ENCODE measurements around the gene IQCM.

The IQCM gene, protein sequence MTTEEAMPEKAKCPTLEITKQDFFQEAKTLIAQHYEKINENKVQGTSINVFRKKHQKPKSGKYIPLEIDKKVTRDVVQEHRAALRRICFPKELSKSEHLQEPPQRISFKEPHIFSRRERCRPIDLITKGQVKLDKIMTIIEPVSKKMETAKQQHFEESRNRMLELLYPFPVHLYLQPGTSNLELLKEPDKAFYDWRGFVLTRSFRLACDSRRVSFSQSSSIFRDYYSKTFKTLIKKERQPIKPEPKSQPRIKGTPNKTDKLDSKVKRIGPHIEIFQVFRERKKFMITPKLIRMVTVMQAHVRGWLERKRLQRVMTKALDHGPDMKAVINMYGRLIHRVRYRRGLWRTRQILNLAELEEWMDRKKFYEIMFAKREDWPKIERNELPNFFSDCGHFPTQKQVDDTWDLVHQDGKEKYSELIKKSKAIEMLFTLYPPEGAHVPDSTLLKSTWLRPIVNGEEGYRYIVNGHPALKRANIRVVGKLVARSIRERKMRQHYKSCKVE

DNA sequence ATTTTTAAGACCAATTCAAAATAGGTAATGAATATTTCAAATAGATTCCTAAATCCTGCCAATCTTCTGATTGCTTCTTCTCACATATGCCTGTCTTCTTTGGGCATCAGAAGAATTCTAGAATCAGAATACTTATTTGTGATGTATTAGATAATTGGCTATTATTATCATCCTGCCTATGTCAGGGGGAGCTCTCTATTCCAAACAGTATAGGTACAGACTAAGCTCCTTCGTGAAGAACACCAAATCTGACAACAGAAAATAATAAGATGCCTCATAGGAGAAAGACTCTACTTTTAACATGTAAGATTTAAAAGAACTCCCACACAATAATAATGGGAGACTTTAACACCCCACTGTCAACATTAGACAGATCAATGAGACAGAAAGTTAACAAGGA, at the start of gene IQCM:
Gene IQCM (minus strand): TSS at position 101 of the 400 bp plus-strand sequence. CDS start 73,152 bp downstream, outside the sequence.
- no peak for DNase-seq (ENCODE audit: low read depth)

DNA sequence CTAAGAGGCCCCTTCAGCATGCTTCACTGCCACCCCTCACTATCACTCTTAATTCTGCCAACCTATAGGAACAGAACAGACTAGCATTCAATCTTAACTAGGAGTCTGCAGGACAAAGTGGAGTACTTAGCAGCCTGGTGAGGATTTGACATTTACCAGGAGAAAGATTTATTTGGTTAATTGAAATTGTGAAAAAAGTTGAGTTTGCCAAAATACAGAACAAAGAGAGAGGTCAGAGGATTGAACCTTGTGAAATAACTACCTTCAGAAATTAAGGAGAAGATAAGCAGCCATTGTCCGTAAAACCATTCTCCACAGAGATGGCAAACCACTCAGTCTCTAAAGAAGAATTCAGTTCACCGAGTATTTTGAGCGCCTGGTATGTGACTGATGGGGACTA, 41.8 kb upstream of the IQCM start:
- DNase-seq (ENCODE audit: low read depth): no peak

DNA sequence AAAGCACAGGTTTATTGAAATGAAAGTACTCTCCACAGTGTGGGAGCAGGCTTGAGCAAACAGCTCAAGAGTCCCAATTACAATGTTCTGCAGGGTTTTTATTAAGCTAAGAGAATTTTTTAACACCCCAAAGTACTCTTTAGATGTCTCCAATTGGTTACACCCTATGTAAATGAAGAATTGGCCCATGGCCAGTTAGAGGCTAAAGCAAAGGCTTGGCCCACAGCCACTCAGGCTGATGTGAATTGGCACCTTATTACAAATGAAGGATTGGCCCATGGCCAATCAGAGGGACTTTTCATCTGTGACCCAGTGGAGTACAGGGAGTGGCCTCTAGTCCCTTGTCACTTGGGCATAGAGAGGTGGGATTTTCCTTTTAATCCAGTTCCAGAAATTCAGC, 30.1 kb upstream of the IQCM start:
- DNase-seq (ENCODE audit: low read depth): no peak

DNA sequence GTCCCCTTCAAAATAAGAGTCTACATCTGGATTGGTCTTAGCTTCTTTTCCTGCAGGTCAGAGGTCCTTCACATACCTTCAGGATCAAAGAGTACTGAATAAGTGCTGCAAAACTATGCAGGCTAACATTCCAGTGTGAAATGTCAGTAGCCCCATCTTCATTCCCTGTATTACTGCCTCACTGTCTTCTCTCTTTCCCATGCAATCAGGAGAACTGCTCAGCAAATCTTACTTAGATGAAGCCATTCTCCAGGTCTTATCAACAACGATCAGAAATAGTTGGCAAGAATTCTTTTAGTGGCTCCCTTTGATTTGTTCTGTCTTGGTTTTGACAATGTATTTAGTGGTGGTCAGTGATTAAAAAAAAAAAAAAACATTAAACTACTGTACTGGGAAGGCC, 26.0 kb upstream of the IQCM start:
- no peak for DNase-seq (ENCODE audit: low read depth)

DNA sequence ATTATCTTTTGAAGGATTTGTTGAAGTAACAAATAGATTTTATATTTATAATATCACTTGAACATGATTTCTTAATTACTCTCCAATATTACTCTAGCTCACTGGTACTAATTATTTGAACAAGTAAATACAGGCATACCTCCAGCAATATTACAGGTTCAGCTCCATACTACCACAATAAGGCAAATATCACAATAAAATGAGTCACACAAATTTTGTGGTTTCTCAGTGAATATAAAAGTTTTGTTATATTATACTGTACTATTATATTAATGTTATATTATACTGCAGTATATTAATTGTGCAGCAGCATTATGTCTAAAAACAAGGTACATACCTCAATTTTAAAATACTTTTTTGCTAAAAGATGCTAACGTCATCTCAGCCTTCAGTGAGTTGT, 22.4 kb upstream of the IQCM start:
- no peak for DNase-seq (ENCODE audit: low read depth)

DNA sequence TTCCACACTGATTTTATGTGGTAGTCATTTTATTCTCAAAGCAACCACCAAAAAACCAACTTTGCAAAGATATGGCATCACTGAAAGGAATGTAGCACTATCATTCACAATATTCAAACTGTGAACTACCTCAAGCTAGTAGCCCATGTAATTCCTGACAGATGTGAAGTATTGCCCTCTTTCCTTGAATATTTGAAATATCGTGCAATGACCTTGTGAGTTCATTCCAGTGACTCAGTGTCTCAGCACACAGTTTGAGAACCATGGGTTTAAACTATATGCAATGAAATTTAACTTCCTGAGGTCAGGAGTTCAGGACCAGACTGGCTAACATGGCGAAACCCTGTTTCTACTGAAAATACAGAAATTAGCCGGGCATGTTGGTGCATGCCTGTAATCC, 20.9 kb upstream of the IQCM start:
- DNase-seq (ENCODE audit: low read depth): no peak

DNA sequence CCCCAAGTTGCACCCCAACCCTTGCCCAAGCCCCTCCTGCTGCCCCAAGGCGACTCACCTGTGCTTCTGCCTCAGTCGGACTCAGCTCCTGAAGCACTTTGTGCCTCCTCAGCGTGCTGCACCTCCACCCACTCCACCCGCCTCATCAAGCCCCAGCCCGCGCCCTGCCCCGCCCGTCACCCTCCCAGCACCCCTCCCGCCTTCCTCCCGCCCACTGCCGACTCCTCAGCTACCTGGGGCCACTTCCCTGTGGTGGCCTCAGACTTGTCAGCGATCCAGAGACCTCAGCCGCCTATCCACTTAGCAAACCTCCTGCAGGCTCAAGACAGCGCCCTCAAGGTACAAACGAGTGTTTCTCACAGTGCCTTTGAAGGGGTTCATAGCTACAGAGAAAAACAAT, 19.6 kb upstream of the IQCM start:
- no peak for DNase-seq (ENCODE audit: low read depth)

DNA sequence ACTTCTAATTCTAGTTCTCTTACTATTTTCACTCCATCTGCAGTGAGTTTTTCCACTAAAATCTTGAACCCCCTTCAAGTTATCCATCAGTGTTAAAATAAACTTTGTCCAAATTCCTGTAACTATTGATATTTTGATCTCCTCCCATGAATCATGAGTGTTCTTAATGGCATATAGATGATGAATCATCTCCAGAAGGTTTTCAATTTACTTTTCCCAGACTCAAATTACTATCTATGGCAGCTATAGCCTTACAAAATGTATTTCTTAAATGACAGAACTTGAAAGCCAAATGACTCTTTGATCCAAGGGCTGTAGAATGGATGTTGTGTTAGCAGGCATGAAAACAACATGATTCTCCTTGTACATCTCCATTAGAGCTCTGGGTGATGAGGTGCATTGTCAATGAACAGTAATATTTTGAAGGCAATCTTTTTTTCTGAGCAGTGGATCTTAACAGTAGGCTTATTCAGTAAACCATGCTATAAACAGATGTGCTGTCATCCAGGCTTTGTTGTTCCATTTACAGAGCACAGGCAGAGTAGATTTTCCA, 16.1 kb upstream of the IQCM start:
- DNase-seq (ENCODE audit: low read depth): no peak

DNA sequence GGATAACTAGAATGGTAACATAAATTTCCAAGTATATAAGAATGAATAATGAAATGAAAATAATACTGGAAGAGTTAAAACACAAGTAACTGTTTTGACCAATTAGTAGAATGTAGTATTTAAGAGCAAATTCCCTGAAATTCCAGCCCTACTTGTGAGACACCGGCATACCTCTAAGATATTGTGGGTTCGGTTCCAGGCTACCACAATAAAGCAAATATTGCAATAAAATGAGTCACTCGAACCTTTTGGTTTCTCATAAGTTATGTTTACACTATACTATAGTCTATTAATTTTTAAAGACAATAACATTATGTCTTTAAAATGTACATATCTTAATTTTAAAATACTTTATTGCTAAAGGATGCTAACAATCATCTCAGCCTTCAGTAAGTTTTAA, 15.2 kb upstream of the IQCM start:
- no peak for DNase-seq (ENCODE audit: low read depth)

DNA sequence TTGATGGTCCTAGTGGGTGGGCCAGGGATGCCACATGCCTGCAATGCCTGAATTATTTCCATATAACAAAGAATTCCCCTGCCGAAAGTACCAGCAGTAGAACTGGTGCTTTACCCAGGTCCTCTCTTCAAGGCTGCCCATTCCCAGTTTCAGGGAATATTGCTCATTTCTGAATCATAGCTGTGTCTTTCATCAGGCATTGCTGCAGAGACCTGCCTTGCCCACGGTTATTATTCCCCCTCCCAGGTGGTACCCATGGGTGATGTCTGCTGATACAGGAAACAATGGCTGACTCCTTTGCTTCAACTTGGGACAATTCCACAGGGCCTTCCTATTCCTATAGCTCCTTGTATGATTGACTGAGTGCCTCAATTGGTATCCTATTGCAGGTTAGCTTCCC, 9.7 kb upstream of the IQCM start:
- DNase-seq (ENCODE audit: low read depth): no peak

DNA sequence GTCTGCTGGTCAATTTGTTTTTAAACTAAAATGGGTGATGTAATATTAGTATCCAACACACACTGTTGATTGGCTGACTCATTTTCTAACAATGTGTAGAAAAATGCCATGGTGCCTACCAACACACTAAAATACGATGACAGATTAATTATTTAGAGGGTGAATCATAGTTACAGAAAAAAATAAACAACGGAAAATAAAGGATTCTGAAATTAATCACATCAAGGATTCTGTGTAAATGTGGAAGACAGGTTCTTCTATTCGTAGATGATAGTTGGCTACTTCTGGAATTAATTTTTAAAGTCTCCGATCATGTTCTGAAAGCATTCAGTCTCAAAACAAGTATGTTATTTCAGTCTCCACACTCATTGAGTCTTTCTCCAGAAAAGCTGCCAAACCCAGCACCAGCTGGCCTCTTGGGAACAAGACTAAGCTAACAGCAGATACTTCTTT, 8.2 kb upstream of the IQCM start:
- no peak for DNase-seq (ENCODE audit: low read depth)

DNA sequence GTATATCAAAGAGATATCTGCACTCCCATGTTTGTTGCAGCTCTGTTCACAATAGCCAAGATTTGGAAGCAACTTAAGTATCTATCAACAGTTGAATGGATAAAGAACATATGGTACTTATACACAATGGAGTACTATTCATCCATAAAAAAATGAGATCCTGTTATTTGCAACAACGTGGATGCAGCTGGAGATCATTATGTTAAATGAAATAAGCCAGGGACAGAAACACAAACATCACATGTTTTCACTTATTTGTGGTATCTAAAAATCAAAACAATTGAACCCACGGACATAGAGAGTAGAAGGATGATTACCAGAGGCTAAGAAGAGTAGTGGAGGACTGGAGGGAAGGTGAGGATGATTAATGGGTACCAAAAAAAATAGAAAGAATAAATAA, 14.2 kb downstream of the IQCM start:
- no peak for DNase-seq (ENCODE audit: low read depth)

DNA sequence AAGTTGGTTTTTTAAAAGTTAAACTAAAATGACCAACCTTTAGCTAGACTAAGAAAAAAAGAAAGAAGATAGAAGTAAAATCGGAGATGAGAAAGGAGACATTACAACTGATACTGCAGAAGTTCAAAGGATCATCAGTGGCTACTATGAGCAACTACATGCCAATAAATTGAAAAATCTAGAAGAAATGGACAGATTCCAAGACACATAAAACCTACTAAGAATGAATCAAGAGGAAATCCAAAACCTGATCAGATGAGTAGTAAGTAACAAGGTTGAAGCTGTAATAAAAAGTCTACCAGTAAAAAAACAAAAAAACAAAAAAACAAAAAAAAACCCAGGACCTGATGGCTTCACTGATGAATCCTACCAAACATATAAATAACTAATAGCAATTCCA, 16.1 kb downstream of the IQCM start:
- DNase-seq (ENCODE audit: low read depth): no peak

DNA sequence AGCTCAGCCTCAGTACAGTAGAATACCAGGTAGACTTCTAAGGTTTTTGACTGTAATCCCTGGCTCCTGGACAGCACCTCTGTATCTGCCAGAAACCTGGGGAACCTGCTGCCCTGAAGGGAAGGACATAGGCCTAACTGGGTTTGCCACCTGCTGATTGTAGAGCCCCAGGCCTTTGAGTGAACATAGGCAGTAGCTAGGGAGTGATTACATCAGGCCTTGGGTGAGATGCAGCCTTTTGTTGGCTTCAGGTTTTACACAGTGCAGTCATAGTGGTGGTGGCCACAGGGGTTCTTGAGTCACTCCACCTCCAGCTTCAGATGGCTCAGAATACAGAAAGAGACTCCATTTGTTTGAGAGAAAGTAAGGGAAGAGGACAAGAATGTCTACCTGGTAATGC, 19.3 kb downstream of the IQCM start:
- no peak for DNase-seq (ENCODE audit: low read depth)

DNA sequence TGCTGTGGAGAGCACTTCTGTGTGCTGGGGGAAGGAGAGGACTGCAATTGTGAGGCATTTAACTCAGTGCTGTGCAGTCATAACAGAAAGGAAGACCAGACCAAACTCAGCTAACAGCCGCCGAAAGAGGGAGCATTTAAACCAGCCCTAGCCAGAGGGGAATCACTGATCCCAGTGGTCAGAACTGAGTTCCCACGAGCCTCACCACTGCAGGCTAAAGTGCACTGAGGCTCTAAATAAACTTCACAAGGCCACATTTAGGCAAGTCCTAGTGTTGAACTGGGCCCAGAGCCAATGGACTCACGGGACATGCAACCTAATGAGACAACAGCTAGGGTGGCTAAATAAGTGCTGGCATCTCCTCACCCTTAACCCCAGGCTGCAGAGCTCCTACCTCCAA, 20.4 kb downstream of the IQCM start:
- DNase-seq (ENCODE audit: low read depth): no peak

DNA sequence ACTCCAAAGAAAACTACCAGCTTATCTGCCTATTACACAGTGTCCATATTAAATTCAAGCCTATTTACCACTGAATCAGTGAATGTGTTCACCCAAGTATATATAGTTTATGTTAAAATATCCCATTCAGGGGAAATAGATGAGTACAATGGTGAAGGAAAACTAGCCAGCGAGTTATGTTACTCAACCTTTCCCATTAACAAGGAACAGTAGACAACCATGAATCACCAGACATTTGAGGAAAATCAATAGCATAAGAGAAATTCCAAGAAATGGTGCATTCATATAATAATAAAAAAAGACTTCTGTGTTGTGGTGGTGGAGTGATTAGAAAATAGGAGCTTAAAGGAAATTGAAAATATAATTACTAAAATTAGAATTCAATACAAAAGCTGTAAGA, 21.3 kb downstream of the IQCM start:
- DNase-seq (ENCODE audit: low read depth): no peak

DNA sequence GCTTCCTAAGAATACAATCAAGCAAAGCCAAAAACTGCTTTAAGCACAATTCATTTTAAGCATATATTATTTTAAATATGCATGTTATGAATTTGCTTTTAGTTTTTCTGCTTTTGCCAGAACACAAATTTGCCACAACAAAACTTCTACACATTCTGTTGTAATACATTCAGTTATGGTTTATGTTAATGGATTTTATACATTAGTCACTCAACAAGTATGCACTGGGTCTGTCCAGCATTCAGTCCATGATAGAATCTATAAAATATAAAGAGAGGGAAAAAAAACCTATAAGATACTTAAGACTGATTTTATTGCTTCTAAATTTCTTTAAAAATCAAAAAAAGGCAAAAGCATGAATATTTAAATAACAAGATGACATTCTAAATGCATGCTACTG, 22.2 kb downstream of the IQCM start:
- DNase-seq (ENCODE audit: low read depth): no peak

DNA sequence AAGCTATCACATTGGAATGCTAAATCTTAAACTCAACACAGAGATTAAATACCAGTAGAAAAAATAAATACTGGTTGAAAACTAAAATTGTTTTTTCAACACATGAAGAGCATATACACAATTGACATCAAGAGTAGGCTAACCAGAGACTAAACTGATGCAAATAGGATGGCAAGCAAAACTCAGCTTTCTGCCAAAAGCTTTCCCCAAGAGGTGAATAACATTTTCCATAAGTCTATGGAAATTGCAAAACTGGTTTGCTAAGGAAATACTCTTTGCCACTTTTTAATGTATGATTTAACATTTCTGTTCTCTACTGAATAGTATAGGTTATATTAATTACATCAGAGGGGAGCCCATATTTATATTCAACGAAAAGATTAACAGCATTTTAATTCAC, 23.8 kb downstream of the IQCM start:
- DNase-seq (ENCODE audit: low read depth): no peak

DNA sequence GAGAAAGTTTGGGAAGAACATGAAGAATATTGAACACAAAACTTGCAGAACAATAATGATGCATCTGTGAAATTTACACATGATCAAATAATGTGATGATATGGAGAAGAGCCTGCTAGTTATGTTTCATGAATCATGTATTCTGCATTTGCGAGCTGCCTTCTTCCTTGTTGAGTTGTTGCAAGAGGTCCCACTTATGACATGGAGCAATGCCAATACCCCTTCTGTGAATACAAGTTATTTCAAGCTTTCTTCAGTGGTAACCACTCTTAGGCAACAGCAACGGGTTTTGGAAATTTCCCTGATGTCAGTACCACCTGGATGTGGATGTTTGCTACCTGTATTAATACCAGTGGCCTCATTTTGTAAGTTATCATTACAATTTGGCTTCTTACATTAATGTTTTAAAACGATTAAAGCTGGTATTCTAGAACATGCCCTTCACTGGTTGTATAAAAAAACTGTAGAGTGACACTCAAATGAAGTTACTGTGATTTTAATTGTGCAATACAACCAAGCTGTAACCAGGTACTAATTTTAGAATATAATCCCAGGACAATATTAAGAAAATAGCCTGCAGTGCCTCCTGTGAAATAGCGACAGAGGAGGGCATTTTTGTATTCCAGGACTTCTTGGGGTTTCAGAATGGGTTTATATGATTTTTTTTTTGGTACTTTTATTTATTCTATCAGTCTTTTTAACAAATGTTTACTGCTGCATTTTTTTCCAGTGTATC, 25.3 kb downstream of the IQCM start:
- DNase-seq (ENCODE audit: low read depth): no peak

DNA sequence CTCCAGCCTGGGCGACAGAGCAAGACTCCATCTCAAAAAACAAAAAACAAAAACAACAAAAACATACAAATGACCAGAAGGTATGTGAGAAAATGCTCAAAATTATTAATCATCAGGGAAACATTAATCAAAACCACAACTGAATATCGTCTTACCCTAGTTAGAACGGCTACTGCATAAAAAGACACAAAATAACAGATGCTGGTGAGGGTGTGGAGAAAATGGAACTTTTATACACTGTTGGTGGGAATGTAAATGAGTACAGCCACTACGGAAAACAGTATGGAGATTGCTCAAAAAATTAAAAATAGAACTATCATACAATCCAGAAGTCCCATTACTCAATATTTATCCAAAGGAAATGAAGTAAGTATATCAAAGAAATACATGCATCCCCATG, 27.3 kb downstream of the IQCM start:
- DNase-seq (ENCODE audit: low read depth): no peak

DNA sequence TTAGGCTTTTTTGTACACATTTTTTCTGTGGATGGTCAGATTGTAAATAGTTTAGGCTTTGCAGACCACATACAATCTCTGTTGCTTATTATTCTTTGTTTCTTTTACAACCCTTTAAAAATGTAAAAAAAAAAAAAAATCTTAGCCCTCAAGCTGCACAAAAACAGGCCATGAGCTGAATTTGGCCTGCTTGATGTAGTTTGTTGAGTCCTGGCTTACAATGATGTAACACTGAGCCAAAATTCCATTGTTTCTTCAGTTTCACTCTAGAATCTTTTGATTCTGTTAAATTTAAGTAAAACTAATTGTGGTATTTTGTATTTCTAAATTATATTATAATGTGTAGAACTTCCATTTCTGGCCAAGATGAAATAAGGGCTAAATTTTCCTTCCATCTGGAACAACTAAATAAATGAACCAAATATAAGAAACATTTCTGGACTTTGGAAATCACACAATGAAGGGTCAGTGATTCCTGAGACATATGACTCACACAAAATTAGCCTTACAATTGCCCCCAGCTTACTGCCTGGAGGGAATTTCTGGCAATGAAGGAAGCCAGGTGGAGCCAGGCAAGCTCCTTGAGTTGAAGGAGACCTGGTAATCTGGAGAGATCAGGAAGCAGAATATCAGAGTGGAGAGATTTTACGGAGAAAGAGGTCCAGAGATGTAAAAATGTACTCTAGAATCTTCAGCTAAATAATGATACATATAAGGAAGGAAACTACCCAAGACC, 29.8 kb downstream of the IQCM start:
- DNase-seq (ENCODE audit: low read depth): no peak

DNA sequence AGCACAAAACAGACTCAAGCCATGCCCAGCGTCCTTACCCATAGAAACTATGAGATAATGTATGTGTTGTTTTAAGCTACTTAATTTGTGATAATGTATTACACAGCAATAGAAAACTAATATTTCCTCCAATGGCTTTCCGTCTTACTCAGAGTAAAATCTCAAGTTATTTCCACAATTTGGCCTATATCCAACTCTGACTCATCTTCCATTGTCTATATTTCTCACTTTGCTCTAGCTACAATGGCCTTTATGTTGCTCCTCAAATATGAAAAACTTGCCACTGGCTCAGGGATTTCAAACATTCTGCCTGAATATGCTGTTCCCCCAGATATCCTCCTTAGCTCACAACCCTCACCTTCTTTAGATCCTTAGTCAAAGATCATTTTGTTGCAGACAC, 31.6 kb downstream of the IQCM start:
- no peak for DNase-seq (ENCODE audit: low read depth)

Measured in stimulated activated CD8-positive, alpha-beta memory T cell treated with anti-CD3 and anti-CD28 coated beads, Interleukin-15, amount 100 ng/mL, for 1 hour (primary cell).